Stomach (tissue), 4 donors: Measurements from ENCODE around the gene RHEX.

Experiments used
- CTCF ChIP-seq, 7 experiments: fragments of 450-650 bp in 4 of 7; fragments of 200-600 bp in 3 of 7; sonication (generic) in 3 of 7; IDR thresholded peaks; one replicate each; pipeline ENCODE4 v1.5.1; 2016 to 2019; ENCODE audit warnings: antibody characterized with exemption in 7 of 7, control low read depth in 2 of 7, mild to moderate bottlenecking in 1 of 7
- POLR2A ChIP-seq, 4 donors: fragments of 450-650 bp; IDR thresholded peaks; one replicate each; pipeline ENCODE4 v1.6.1; 2016; ENCODE audit warnings: antibody characterized with exemption in 4 of 4, control low read depth in 2 of 4, mild to moderate bottlenecking in 1 of 4, moderate library complexity in 1 of 4
- POLR2AphosphoS5 ChIP-seq, 3 donors: sonication (generic); formaldehyde crosslinking; IDR thresholded peaks; one replicate each; pipeline ENCODE4 v1.6.1; 2016; ENCODE audit warnings: antibody characterized with exemption in 3 of 3

- TF ChIP-seq POLR2A (IDR thresholded peaks at IDR 0.05) (no peak), CTCF (IDR thresholded peaks at IDR 0.05) (no peak), POLR2AphosphoS5 (IDR thresholded peaks at IDR 0.05) (no peak)
These were observed 69.7 kb downstream of the RHEX start for GRCh38 chr1:206122686-206123085.
